Osteoblast (primary cell): Measurements from ENCODE around the gene VPS26B. TPM values are rescaled to one million over a fixed set of nuclear protein-coding genes. Genes with fewer than 3 reads are reported as not detected.

Experiments used
- DNase-seq: peaks from one replicate; pipeline ENCODE4 v3.0.0; 2011; ENCODE audit warnings: low spot score, mixed read lengths; ENCODE audit not compliant: insufficient read length; ENCODE audit errors: missing footprints
- H2AFZ ChIP-seq: 2 replicates; pipeline ENCODE4 v1.6.0; 2011; ENCODE audit warnings: mild to moderate bottlenecking, low read length
- H3K27ac ChIP-seq: 2 replicates; pipeline ENCODE4 v1.5.1; 2011; ENCODE audit warnings: mild to moderate bottlenecking, low read depth, low read length, moderate library complexity
- H3K27me3 ChIP-seq: 2 replicates; pipeline ENCODE4 v1.6.0; 2012; ENCODE audit warnings: mild to moderate bottlenecking, control low read depth, inconsistent platforms, low read length, moderate library complexity; ENCODE audit not compliant: insufficient read depth
- H3K36me3 ChIP-seq: 2 replicates; pipeline ENCODE4 v1.5.1; 2011; ENCODE audit warnings: mild to moderate bottlenecking, low read length, control low read depth, moderate library complexity; ENCODE audit not compliant: insufficient read depth
- H3K4me1 ChIP-seq: 2 replicates; pipeline ENCODE4 v1.5.1; 2011; ENCODE audit warnings: mild to moderate bottlenecking, low read length, control low read depth, moderate library complexity; ENCODE audit not compliant: insufficient read depth
- H3K4me2 ChIP-seq: 2 replicates; pipeline ENCODE4 v1.6.0; 2011; ENCODE audit warnings: mild to moderate bottlenecking, low read length; ENCODE audit not compliant: insufficient read depth
- H3K4me3 ChIP-seq: fragments of 200-600 bp; sonication (generic); 3 replicates; pipeline ENCODE4 v1.5.1; 2012; ENCODE audit warnings: mild to moderate bottlenecking, low read length, inconsistent platforms; ENCODE audit not compliant: insufficient read depth
- H3K79me2 ChIP-seq: 2 replicates; pipeline ENCODE4 v1.6.0; 2012; ENCODE audit warnings: mild to moderate bottlenecking, low read length, control low read depth, inconsistent platforms; ENCODE audit not compliant: insufficient read depth
- H3K9me3 ChIP-seq: 2 replicates; pipeline ENCODE4 v1.5.1; 2011; ENCODE audit warnings: low read depth, low read length, control low read depth
- H4K20me1 ChIP-seq: 2 replicates; pipeline ENCODE4 v1.6.0; 2012; ENCODE audit warnings: mild to moderate bottlenecking, low read length, control low read depth; ENCODE audit not compliant: insufficient read depth
- total RNA-seq: library from RNA; depleted of rRNA; stranded (reverse); fragments of >200 nt; gene quantifications from 2 replicates; pipeline ENCODE4 v1.2.3, GENCODE V29; 2012
- TF ChIP-seq, protein P1 (sequence below): IDR thresholded peaks from 2 replicates; pipeline ENCODE4 v1.5.1; 2011; ENCODE audit warnings: mild to moderate bottlenecking, low read depth, low read length, moderate library complexity; ENCODE audit errors: extremely low read depth

VPS26B gene
- total RNA-seq, 1 donor, result 54.3 TPM

DNA sequence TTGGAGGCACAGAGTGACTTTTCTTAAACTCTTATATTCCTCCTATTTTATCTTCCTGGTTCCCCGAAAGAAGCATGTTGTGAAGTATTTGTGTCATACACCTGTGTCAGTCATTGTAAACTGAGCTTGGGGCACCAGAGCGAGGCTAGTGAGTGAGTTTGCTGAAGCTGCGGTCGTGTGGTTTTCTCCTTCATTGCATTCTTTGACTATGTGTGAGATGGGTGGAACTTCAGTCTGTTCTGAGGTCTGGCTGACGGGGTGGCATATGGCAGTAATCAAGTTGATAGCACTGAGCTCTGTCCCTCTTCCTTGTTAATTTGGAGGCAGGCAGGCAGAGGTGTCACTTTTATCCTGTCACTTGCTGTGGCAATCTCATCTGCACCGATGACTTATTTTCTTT is 4.2 kb downstream of the VPS26B start:
- Histone ChIP-seq H3K79me2 (peaks cover 83% of the 10 kb centered on the region), H3K27me3 (no peaks in the 10 kb centered on the region), H3K4me2 (no peak overlapping the region), H2AFZ (no peak overlapping the region), H4K20me1 (peaks cover 70% of the 10 kb centered on the region), H3K9me3 (no peaks in the 10 kb centered on the region), H3K4me1 (peaks cover 12% of the 10 kb centered on the region), H3K27ac (no peak overlapping the region), H3K4me3 (no peak overlapping the region), H3K36me3 (peaks cover 3% of the 10 kb centered on the region)
- DNase-seq, result no peak
- TF ChIP-seq, protein P1, sequence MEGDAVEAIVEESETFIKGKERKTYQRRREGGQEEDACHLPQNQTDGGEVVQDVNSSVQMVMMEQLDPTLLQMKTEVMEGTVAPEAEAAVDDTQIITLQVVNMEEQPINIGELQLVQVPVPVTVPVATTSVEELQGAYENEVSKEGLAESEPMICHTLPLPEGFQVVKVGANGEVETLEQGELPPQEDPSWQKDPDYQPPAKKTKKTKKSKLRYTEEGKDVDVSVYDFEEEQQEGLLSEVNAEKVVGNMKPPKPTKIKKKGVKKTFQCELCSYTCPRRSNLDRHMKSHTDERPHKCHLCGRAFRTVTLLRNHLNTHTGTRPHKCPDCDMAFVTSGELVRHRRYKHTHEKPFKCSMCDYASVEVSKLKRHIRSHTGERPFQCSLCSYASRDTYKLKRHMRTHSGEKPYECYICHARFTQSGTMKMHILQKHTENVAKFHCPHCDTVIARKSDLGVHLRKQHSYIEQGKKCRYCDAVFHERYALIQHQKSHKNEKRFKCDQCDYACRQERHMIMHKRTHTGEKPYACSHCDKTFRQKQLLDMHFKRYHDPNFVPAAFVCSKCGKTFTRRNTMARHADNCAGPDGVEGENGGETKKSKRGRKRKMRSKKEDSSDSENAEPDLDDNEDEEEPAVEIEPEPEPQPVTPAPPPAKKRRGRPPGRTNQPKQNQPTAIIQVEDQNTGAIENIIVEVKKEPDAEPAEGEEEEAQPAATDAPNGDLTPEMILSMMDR, result no peak

DNA sequence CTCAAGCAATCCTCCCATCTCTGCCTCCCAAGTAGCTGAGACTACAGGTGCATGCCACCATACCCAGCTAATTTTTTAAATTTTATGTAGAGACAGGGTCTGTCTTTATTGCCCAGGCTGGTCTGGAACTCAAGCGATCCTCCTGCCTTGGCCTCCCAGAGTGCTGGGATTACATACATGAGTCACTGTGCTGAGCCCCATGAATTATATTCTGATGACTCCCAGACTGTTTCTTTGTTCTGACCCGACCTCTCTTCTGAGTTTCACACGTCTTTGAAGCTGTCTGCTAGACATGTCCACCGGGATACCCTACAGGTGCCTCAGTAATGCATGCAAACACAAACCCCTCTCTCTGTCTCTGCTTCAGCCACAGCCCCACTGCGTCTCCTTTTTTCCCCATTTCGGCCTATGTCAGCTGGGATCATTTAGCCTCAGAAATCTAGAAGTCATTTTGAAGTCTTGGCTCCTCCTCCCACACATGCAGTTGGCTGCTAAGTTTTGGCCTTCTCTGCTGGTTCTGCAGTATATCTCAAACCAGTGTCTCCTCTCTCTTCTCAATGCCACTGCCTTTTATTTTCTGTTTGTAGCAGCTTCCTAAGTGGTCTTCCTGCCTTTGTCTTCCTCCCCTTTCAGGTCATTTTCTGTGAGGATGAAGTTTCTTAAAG is 4.8 kb downstream of the VPS26B start:
- H3K4me1 ChIP-seq, result peaks cover 10% of the 10 kb centered on the region
- H3K4me3 ChIP-seq, result no peak overlapping the region
- TF ChIP-seq, protein P1, result no peak
- no peaks in the 10 kb centered on the region for H3K9me3 ChIP-seq
- no peak overlapping the region for H3K27ac ChIP-seq
- H3K79me2 ChIP-seq, result peaks cover 87% of the 10 kb centered on the region
- H4K20me1 ChIP-seq, result peaks cover 75% of the 10 kb centered on the region
- peaks cover 6% of the 10 kb centered on the region for H3K36me3 ChIP-seq
- H3K4me2 ChIP-seq, result no peak overlapping the region
- DNase-seq, result no peak
- no peak overlapping the region for H2AFZ ChIP-seq
- H3K27me3 ChIP-seq, result no peaks in the 10 kb centered on the region

- Histone ChIP-seq H3K27ac (no peak overlapping the region), H4K20me1 (peaks cover 78% of the 10 kb centered on the region), H3K4me1 (peaks cover 10% of the 10 kb centered on the region), H2AFZ (no peak overlapping the region), H3K4me2 (no peak overlapping the region), H3K36me3 (peaks cover 10% of the 10 kb centered on the region), H3K27me3 (no peaks in the 10 kb centered on the region), H3K4me3 (no peak overlapping the region), H3K79me2 (peaks cover 90% of the 10 kb centered on the region), H3K9me3 (no peaks in the 10 kb centered on the region)
- TF ChIP-seq, protein P1, result no peak
- peak; percentile 27 for DNase-seq
These were observed 5.9 kb downstream of the VPS26B start for GRCh38 chr11:134230339-134230738.

DNA sequence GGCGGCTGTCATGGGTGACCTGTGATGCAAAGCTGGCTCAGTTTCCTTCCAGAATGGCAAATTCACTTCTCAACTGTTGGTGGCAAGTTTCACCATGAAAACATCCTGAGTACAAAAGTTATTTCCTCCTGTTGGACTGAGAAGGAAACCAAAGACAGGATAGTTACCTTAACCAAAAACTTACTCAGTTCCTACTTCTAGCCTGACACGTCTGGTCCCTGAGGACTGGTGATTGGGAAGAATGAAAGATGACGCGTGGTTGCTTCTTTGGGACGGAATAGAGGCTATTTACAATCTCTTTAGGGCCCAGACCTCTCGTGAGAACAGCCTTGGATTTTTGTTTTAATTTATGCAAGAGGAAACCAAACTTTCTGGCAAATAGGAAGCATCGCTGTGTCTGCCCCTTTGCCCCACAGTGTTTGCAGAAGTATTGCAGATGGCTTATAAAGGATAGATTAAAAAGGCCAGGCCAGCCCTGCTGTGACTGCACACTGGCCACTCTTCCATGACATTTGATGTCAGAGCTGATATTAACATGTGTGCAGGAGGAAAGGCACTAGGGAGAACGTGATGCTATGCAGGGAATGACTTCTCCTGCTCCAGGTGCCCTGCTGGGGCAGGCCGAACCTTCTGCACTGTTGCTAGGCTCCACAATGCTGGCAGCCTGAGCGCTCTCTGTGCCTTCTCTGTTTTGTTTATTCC is 7.6 kb downstream of the VPS26B start:
- Histone ChIP-seq H2AFZ (no peak overlapping the region), H3K4me3 (no peak overlapping the region), H3K4me1 (no peaks in the 10 kb centered on the region), H3K79me2 (peaks cover 72% of the 10 kb centered on the region), H4K20me1 (peaks cover 61% of the 10 kb centered on the region), H3K4me2 (no peak overlapping the region), H3K27ac (no peak overlapping the region), H3K27me3 (no peaks in the 10 kb centered on the region), H3K9me3 (no peaks in the 10 kb centered on the region), H3K36me3 (peaks cover 10% of the 10 kb centered on the region)
- no peak for DNase-seq
- TF ChIP-seq, protein P1, result no peak
